Stimulated activated CD8-positive, alpha-beta memory T cell treated with anti-CD3 and anti-CD28 coated beads, Interleukin-7, amount 100 ng/mL, for 1 hour (primary cell): Measurements from ENCODE around the gene SKI.

Experiments
- DNase-seq, 2 donors: peaks; one replicate each; pipeline ENCODE4 v3.0.0-alpha.2; 2020; ENCODE audit warnings: low read depth in 2 of 2

Gene SKI

DNA sequence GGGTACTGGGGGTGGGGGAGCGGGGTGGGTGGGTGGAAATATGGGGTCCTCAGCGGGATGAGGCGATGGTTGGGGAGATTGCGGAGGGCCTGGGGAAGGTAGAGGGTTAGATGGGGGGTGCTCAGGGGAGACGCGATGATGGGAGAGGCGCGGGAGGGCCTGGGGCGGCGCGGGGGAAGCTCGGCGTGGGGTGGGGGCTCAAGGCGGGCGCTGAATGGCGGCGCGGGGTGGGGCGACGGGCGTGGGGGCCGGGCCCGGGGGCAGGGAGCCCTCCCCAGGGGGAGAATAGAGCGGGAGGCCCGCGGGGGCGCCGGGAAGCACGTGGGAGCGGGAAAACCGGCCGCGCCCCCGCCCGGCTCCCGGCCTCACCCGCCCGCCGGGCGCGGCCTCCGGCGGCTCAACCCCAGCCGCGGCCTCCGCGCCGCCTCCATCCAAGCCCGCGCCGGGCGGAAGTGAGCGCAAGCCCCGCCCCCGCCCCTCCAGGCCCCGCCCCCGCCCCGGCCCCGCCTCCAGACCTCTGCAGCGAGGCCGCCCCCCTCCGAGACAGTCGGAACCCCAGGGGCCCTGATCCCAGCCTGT is 33.7 kb upstream of the SKI start, which contains the start of gene FAAP20:
TSS of gene FAAP20 (minus strand) at position 454 of the 579 bp plus-strand sequence. CDS start at position 431, 23 bp downstream.
- DNase-seq = peak; percentile 42 to 56

DNA sequence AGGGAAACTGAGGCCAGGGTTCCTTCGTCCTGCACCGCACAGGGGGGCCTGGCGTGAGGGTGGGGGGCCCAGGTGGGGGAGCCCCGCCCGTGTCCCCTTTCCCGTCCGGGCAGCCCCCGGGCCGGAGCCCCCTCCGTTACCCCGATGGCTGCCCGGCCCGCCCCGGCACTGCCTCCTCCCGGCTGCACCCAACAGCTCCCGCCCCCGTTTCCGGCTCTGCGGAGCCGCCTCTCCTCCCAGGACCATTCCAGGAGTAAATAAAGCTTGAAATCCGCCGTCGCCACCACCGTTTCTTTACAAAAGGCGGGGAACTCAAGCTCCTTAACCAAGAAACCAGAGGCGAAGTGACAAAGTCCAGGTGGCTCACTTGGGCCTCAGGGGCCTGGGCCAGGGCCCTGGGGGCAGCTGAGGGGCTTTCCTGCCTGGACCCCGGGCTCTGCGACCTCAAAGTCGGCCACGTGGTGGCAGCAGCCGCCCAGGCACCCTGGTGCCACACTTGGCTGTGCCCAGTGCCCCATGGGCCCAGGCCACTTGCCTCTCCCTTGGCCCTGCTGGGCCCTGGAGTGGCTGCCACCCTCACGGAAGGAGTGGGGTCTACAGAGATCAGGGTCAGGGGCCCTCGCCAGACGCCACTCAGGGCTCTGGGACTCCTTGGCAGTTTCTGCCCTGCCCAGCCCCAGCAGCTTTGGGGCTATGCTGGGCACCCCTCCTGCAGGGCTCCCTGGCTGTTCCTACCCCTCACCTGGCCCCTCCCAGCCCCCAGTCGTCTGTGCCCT is 33.0 kb upstream of the SKI start:
- DNase-seq = peak; percentile 67 to 72

DNA sequence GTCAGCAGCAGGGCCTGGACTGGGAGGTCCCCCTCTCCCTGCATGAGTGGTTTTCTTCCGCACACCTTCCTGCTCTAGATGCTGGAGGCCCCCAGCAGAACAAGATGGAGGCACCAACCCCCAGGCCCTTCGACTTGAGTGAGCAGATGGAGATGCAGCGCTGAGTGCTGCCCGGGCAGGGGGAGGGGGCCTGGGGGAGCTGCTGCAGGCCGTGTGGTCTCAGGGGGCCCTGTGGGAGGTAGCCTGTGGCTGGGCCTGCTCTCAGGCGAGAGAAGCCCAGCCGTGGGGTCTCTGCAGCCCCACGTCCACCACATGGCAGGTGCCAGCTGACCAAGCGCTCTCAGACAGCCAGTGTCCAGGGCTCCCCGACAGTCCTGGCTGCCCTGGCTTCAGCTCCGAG is 32.3 kb upstream of the SKI start:
- no peak for DNase-seq

DNA sequence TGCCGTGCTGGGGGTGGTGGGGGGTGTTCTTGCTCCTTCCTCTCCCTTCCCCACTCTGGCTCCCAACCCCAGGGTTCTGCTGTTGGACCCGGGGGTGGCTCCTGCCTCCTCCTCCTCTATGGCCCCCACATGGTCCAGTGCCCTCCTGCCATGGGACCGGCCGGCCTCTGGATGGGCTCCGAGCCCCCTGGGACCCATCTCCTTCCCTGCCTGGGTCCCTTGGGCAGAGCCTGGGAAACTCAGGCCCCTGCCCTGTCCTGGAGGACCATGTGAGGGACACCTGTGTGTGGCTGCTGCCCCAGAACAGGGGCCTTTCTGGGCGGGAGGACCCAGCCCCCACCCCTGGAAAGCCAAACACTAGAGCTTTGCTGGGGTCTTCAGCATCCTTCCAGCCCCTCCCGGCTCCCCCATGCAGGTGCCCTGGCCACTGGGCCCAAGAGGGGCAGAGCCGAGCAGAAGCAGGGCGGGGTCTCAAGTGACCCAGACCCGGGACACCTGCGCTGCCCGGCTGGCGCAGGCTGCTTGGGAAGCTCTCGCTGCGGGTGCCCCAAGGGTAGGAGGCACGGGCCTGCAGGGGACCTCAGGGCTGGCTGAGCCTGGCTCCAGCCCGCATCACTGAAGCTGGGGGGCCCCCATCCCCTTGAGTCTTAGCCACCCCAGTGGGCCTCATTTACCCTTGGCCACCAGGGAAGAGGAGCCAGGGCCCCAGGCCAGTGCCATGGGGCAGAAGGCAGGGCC is 31.0 kb upstream of the SKI start:
- no peak for DNase-seq

DNA sequence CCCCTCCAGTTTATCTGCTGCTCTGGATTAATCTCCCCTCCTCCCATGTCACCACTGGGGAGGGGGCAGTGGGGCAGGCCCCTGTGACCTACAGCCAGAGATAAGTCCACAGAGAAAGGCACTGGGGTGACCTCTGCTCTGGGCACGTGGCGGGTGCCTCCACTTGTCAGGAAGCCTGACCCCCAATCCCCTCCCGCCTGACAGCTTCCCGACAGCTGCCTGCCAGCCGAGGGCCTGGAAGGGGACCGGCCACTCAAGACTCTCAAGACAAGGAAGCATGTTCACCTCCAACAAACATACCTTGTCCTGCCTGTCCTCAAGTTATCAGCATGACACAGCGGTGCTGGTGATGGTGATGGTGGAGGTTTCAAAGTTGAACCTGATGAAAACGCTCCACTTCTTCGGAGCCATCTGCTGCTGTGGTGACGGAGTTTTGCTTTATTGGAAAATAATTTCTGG is 30.4 kb upstream of the SKI start:
- DNase-seq = no peak

DNA sequence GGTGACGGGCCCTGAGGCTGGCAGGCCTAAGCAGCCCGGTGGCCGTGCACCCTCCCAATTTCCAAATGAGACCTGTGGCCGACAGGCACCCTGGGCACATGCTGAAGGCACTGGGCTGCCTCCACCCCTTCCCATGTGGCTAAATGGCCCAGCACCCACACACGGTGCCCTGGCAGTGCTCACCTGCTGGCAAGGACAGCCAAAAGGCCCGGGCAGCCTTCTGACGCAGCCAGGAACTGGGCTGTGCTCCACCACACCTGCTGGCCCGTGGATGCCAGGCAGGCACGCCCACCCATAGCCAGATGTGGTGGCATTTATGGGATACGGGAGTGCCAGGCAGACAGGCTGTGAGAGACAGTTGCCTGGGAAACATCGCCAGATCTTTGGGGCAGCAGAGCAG is 29.5 kb upstream of the SKI start:
- no peak for DNase-seq

DNA sequence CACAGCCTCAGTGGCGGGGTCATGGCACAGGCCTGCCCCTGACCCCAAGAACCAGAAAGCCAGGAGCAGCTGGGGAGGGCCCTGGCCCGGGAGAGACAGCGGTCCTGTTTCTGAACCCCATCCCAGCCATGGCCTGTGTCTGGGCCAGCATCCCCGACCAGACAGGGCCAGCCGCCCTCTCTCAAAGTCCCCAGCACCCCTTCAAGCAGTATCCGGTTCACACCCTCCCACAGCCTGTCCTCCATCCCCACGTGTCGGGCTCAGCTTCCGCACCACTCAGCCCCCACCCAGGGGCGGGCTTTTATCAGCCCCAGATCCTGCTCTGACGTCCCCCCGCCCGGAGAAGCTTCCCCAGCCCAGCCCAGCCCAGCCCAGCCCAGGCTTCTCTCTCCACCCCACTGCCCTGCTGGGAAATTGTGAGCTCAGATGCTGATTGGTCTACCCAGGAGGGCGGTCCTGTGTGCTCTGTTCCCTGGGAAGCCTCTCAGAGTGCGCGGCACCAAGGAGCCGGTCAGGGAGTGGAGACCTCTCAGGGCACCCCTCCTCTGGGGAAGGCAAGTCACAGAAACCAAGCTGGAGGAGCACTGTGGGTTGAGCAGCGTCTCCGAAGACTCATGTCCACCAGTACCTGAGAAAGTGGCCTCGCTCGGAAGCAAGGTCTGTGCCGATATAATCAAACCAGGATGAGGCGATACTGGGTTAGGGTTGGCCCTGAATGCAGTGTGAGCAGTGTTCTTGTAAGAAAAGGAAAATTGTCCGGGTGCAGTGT is 28.9 kb upstream of the SKI start:
- DNase-seq = peak; percentile 46 to 55

DNA sequence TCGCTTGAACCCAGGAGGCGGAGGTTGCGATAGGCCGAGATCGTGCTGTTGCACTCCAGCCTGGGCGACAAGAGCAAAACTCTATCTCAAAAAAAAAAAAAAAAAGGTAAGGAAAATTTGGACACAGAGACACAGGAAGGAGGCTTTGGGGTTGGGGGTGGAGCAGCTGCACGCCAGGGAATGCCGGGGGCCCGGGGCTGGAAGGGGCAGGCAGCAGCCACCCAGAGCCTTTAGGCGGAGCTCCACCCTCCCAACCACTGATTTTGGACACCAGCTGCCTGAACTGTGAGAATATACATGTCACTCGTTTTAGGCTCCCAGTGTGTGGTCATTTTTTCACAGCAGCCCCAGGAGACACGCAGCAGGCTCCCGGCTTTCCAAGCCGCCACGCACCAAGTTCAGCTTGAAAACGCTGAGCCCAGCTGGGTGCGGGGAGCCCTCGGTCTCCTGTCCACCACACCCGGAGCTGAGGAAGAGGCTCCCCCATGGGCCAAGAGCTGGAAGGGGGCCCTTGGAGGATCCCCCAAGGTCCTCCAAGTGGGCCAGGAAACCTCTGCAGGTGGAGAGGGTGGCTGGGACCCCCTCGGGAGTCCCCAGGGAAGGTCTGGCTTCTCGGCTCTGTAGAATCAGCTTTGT is 27.7 kb upstream of the SKI start:
- no peak for DNase-seq

DNA sequence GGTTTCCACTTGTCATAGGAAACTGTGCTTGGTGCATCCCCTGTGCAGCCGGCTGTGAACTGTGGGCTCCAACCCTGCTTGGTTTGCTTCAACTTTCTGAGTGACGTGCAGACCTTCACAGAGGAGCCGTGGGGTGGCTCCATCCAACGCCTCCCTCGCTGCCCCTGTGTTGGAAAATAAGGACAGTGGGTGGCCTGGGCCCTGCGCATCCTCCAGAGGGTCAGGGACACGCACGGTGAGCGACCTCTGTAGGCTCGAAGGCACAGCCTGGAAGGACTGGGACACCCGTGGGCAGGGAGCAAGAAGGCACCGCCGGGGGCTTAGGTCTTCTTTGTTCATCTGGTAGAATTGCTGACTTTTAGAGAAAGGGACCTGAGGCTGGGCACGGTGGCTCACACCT is 27.1 kb upstream of the SKI start:
- DNase-seq = no peak

DNA sequence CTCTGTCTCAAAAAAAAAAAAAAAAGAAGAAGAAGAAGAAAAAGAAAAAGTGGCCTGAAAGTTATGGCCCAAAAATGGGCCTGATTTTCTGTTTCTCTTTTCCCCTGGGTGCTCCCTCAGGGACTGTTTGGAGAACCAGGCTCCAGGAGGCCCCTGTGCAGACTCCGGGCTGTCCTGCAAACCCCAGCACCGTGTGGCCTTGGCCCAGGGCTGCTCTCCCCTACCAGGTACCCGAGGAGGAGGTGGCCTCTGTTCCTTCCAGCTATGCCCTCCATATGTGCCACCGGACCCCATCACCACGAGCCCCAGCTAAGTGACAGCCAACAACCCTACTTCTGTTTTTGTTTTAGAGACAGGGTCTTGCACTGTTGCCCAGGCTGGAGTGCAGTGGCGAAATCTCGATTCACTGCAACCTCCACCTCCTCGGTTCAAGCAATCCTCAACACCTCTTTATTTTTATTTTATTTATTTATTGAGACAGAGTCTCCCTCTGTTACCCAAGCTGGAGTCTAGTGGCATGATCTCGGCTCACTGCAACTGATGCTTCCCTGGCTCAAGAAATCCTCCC is 26.0 kb upstream of the SKI start:
- DNase-seq = no peak

DNA sequence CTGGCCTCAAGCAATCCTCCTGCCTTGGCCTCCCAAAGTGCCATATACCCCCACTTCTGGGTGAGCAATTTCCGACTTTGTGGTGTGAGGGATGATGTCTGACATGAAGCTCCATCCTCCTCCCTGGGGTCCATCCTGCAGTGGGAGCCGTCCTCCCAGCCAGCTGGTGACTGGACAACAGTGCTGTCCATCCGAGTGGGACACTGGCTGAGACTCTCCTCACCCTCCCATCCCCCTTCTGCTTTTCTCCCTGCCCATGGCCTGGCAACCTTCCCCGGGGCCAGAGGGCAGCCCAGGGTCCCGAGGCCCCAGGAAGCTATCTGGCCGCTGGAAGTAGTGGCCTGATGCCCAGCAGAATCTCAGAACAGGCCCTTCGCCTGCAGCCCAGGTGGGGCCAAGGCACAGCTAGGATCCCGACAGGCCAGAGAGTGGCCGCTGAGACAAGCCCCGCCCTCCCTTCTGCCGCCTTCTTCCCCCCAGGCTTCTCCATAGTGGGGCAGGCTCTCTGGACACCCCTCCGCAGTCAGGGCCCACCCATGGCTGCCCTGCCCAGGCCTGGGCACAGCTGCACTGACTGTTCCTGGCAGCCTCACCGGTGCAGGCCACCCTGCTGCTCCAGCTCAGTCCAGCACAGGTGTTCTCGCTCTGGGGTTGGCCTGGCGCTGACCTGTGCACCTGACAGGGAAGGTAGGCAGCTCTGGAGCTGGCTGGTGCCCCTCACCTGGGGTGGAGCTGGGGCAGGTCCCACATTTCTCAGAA is 25.1 kb upstream of the SKI start:
- DNase-seq = no peak

DNA sequence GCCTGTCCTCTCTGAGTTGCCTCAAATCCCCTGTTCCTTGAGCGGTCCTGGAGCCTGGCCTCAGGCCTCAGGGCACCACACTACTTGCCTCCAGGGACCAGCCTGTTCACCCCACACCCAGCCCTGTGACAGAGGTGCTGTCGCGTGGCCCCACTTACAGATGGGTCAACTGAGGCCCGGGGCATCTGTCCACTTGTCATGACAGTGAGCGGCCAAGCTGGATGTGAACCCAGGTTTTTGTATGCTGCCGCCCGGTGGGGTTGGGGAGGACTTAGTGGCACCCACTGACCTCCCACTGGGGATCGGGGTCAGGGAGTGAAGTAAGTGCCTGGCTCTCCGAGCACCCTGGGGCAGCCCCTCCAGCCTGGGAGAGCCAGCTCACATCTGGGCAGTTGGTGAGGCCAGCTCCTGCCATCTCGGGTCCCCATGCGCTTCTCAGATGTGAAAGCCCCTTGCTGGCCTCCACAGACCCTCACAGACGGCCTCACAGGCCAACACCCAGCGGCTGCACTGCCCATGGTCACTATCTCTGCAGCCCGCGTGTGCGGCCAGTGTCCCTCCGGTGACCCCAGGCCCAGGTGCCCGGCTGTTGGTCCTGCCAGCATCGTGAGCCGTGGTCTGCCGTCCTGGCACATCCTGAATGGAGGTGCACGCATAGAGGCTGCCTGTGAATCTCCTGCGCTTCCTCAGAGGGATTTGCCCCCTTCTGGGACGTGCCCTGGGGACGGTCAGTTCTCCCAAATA is 24.3 kb upstream of the SKI start:
- DNase-seq = no peak

DNA sequence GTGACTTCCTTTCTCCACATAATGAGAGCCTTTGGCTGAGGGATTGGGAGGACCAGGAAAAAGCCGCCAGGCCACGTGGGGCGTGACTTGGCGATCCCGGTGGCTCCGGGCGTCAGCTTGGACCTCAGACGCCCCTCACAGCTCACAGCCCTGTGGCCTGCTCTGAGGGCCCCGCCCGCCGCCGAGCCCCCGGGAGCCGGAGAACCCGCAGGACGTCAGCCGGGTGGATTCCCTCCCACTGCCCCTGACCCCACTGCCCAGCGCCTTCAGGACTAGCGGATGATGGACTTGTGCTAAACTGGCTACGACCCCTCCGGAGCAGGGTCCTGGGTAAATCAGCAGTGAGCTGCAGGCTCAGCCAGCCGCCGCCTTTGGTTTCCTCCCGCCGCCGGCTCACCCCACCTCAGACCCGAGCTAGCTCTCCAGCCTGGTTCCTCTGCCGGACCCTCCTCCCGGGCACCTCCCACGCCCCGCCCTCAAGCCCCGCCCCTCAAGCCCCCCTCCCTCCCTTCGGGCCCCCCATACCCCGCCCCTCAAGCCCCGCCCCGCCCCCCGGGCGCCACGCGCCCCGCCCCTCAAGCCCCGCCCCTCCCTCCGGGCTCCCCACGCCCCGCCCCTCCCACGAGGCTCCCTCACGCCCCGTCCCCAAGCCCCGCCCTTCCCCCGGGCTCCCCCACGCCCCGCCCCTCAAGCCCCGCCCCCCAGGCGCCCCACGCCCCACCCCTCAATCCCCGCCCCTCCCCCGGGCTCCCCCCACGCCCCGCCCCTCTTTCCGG is 23.5 kb upstream of the SKI start:
- no peak for DNase-seq

DNA sequence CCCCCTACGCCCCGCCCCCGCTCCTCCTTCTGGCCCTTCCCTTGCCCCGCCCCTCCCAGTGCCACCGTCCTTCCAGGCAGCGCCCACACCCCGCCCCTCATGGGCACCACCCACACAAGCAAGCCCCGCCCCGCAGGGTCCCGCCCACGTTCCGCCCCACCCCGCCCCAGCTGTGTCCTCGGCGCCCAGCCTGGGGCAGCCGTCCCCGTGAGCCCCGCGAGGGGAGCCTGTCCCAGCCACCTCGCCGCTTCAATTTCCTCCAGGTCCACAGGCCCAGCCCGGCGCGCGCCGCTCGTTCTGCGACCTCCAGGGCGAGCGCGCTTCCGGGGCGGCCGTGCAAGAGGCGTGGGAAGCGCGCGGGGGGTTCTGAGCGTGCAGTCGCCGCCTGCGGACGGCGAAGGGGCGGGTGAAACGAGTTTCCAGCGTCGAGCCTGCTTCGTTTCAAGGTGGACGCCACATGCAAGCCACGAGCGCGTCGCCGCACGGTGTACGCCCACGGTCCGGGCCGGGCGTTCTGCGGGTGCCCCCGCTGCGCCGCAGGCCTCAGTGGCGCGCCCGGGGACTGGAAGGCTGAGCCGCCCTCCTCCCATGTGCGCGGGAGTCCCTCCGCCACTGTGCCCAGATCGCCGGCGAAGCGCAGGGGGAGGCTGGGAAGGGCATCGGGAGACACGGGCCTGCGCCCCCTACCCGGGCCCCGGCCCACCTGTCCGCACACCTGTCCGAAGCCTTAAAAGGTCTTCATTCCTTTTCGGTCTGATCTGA is 22.7 kb upstream of the SKI start:
- peak; percentile 87 to 93 for DNase-seq

DNA sequence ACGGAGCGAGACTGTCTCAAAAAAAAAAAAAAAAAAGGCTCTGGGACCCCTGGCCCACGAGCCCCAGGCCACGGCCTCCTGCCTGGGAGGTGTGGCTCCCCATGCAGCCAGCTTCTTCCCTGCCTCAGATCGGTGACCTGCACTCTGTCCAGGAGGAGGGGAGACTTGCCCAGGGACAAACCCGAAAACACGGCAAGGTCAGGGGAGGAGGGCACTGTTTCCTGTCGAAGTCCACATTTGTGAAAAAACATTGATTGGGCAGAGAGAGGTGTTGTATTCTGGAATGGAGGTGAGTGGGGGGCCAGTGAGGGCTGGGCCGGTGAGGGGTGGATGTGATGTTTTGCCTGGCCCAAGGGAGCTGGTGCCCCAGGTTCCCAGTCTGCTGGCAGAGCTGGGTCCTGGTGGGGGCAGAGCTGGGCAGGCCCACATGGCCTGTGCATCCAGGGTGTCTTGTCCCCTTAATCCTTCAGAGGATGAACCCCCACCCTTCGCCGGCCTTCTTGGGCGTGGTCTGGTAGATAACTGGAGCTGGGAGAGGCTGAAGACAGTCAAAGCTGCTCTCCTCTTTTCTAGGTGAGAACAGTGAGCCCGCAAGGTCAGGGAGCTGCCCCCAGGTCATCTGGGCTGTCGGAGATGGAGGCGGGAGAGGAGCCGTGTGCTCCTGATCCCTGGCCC is 21.2 kb upstream of the SKI start:
- no peak for DNase-seq

DNA sequence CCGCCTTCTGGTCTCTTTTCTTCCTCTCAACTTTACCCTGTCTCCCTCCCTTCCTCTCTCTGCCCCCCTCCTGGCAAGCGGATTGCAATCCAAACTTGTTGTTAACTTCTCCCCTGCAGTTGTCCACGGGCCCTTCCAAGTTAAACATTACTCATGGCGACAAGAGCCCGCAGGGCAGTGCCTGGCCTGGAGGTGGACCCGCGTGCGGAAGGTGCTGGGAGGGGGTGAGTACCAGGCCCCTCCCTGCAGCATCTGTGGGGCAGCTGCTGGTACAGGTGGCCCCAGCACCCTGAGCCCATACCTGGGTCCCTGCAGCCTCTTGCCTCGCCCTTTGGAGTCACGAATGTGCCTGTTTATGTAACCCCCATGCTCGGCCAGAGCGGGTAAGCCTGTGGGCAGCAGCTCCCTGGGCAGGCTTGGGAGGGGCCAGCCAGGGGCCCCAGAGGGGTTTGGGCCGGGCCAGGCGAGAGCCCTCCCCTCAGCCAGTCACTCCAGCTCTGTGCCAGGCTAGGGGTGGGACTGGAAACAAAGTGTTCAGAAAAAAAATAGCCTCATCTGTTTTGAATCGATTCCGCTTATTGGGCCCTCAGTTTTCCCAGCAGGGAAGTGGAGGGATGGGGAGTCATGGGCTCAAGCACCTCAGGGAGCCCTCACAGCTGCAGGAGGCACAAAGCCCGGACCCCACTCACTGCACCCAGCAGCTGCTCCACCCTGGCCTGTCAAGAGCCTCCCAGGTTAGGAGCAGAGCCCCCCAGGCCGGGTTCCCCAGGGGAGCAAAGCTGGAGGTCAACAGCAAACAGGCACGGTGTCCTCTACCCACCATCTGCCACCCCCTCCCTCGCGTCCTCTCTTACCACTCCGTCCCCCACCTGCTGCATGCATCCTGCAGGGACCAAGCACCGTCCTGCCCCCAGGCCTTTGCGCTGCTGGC is 19.5 kb upstream of the SKI start:
- DNase-seq = no peak
